IMR-90 (cell line): ENCODE results near the gene RABGEF1. TPM values are rescaled to one million over a fixed set of nuclear protein-coding genes. Genes with fewer than 3 reads are reported as not detected.

Experiments used
- ATAC-seq: fragments of 200-7000 bp; cut with Tn5 transposase; 2 replicates; pipeline ENCODE4 v1.9.1; 2020; ENCODE audit warnings: low read depth, mild to moderate bottlenecking, moderate library complexity
- BruUV-seq: library from RNA; stranded (reverse); fragments of 400-500 nt; replicated peaks from 2 replicates; lab custom pipeline; 2021; lab: Mats Ljungman, UMichigan
- CTCF ChIA-PET: fragments of 300-600 bp; formaldehyde crosslinking; extraction: SDS; loops from one replicate; lab custom pipeline; 2021; ENCODE audit warnings: antibody characterized with exemption; lab: Yijun Ruan, JAX
- POLR2A ChIA-PET: fragments of 300-600 bp; sonication (Branson Sonifier 250); formaldehyde crosslinking; loops from one replicate; lab custom pipeline; 2022; ENCODE audit warnings: antibody characterized with exemption; ENCODE audit not compliant: unreplicated experiment; lab: Charles Lee
- DNase-seq: peaks from one replicate; pipeline ENCODE4 v3.0.0; 2013
- H2AFZ ChIP-seq: replicated peaks from 2 replicates; pipeline ENCODE3; 2013; ENCODE audit warnings: low read length, mild to moderate bottlenecking; ENCODE audit not compliant: poor library complexity
- H2AK5ac ChIP-seq: 2 replicates; pipeline ENCODE4 v1.6.1; 2013; ENCODE audit warnings: low read depth, low read length, inconsistent platforms
- H2AK9ac ChIP-seq: replicated peaks from 2 replicates; pipeline ENCODE3; 2013; ENCODE audit warnings: mild to moderate bottlenecking, low read depth, low read length, moderate library complexity; ENCODE audit not compliant: poor library complexity
- H2BK120ac ChIP-seq: 2 replicates; pipeline ENCODE4 v1.6.1; 2013; ENCODE audit warnings: low read depth, low read length, inconsistent platforms
- H2BK15ac ChIP-seq: 3 replicates; pipeline ENCODE4 v1.6.1; 2013; ENCODE audit warnings: low read depth, low read length, inconsistent platforms
- H2BK20ac ChIP-seq: 2 replicates; pipeline ENCODE4 v1.6.1; 2013; ENCODE audit warnings: low read depth, mild to moderate bottlenecking, inconsistent platforms, low read length, moderate library complexity
- H2BK5ac ChIP-seq: 2 replicates; pipeline ENCODE4 v1.6.1; 2013; ENCODE audit warnings: mild to moderate bottlenecking, low read depth, low read length, inconsistent platforms; ENCODE audit not compliant: poor library complexity, severe bottlenecking
- H3K14ac ChIP-seq: replicated peaks from 2 replicates; pipeline ENCODE4 v1.6.1; 2013; ENCODE audit warnings: low read depth, low read length, inconsistent platforms
- H3K18ac ChIP-seq: 2 replicates; pipeline ENCODE4 v1.6.1; 2013; ENCODE audit warnings: low read depth, low read length, control low read depth
- H3K23ac ChIP-seq: 2 replicates; pipeline ENCODE4 v1.6.1; 2013; ENCODE audit warnings: low read depth, low read length, inconsistent platforms
- H3K27ac ChIP-seq: 2 replicates; pipeline ENCODE4 v1.5.1; 2013; ENCODE audit warnings: mild to moderate bottlenecking, control low read depth, low read length; ENCODE audit not compliant: insufficient read depth
- H3K27me3 ChIP-seq: 2 replicates; pipeline ENCODE4 v1.6.1; 2013; ENCODE audit warnings: low read length; ENCODE audit not compliant: control insufficient read depth, insufficient read depth
- H3K36me3 ChIP-seq: 2 replicates; pipeline ENCODE4 v1.6.1; 2013; ENCODE audit warnings: low read length, mixed read lengths; ENCODE audit not compliant: control insufficient read depth, insufficient read depth
- H3K4ac ChIP-seq: 2 replicates; pipeline ENCODE4 v1.6.1; 2013; ENCODE audit warnings: low read depth, low read length, inconsistent platforms
- H3K4me1 ChIP-seq: 2 replicates; pipeline ENCODE4 v1.6.1; 2013; ENCODE audit warnings: low read length, mixed read lengths; ENCODE audit not compliant: control insufficient read depth, insufficient read depth
- H3K4me2 ChIP-seq: 2 replicates; pipeline ENCODE4 v1.6.1; 2013; ENCODE audit warnings: low read depth, mild to moderate bottlenecking, control low read depth, low read length, moderate library complexity
- H3K4me3 ChIP-seq: 2 replicates; pipeline ENCODE4 v1.5.1; 2013; ENCODE audit warnings: low read depth, mild to moderate bottlenecking, control low read depth, low read length, moderate library complexity; ENCODE audit not compliant: insufficient read depth
- H3K56ac ChIP-seq: 2 replicates; pipeline ENCODE4 v1.6.1; 2013; ENCODE audit warnings: low read length, inconsistent platforms; ENCODE audit not compliant: insufficient read depth; ENCODE audit errors: extremely low read depth
- H3K79me1 ChIP-seq, 2 experiments: 2 replicates each; pipeline ENCODE4 v1.6.1; 2013; ENCODE audit warnings: low read length in 2 of 2, inconsistent platforms in 1 of 2, low read depth in 1 of 2
- H3K9ac ChIP-seq: 2 replicates; pipeline ENCODE4 v1.6.1; 2013; ENCODE audit warnings: low read depth, low read length, control low read depth
- H3K9me1 ChIP-seq: 2 replicates; pipeline ENCODE4 v1.6.1; 2013; ENCODE audit warnings: low read length, inconsistent platforms; ENCODE audit not compliant: insufficient read depth
- H3K9me3 ChIP-seq: 2 replicates; pipeline ENCODE4 v1.6.1; 2013; ENCODE audit warnings: low read length; ENCODE audit not compliant: control insufficient read depth, insufficient read depth
- H4K20me1 ChIP-seq: 2 replicates; pipeline ENCODE4 v1.6.1; 2013; ENCODE audit warnings: low read length, inconsistent platforms; ENCODE audit not compliant: insufficient read depth
- H4K5ac ChIP-seq: 2 replicates; pipeline ENCODE4 v1.6.1; 2013; ENCODE audit warnings: mild to moderate bottlenecking, low read depth, low read length, control low read depth
- H4K8ac ChIP-seq, 2 experiments: 2 replicates each; pipeline ENCODE4 v1.6.1; 2013; ENCODE audit warnings: low read depth in 2 of 2, low read length in 2 of 2, control low read depth in 1 of 2, inconsistent platforms in 1 of 2
- H4K91ac ChIP-seq: 2 replicates; pipeline ENCODE4 v1.6.1; 2013; ENCODE audit warnings: low read depth, low read length, inconsistent platforms; ENCODE audit not compliant: insufficient read depth
- BHLHE40 ChIP-seq: fragments of 150-350 bp; IDR thresholded peaks from 2 replicates; pipeline ENCODE4 v1.6.1; 2016; ENCODE audit warnings: mild to moderate bottlenecking, low read depth, low read length
- CEBPB ChIP-seq: IDR thresholded peaks from 2 replicates; pipeline ENCODE4 v1.6.1; 2012; ENCODE audit warnings: low read depth, low read length, improper control_type of control experiment
- CHD1 ChIP-seq: IDR thresholded peaks from 2 replicates; pipeline ENCODE4 v1.6.1; 2012; ENCODE audit warnings: low read depth, low read length, improper control_type of control experiment
- CTCF ChIP-seq: conservative IDR thresholded peaks from 2 replicates; pipeline ENCODE4 v1.5.1; 2012; ENCODE audit warnings: mild to moderate bottlenecking, low read depth, low read length, improper control_type of control experiment
- ELK1 ChIP-seq: fragments of 150-350 bp; IDR thresholded peaks from 2 replicates; pipeline ENCODE4 v1.6.1; 2016; ENCODE audit warnings: low read depth, mild to moderate bottlenecking, low read length, moderate library complexity, borderline replicate concordance
- FOS ChIP-seq: fragments of 150-350 bp; IDR thresholded peaks from 2 replicates; pipeline ENCODE4 v1.6.1; 2016; ENCODE audit warnings: low read depth, low read length
- MAFK ChIP-seq: IDR thresholded peaks from 2 replicates; pipeline ENCODE4 v1.6.1; 2012; ENCODE audit warnings: low read depth, low read length, improper control_type of control experiment
- MAZ ChIP-seq: IDR thresholded peaks from 2 replicates; pipeline ENCODE4 v1.6.1; 2012; ENCODE audit warnings: low read depth, mild to moderate bottlenecking, low read length, improper control_type of control experiment, moderate library complexity, borderline replicate concordance
- MXI1 ChIP-seq: IDR thresholded peaks from 2 replicates; pipeline ENCODE4 v1.6.1; 2012; ENCODE audit warnings: low read depth, mild to moderate bottlenecking, low read length, moderate library complexity, borderline replicate concordance
- NFE2L2 ChIP-seq: fragments of 150-350 bp; IDR thresholded peaks from 2 replicates; pipeline ENCODE4 v1.6.1; 2016; ENCODE audit warnings: low read depth, mild to moderate bottlenecking, low read length
- POLR2A ChIP-seq: IDR thresholded peaks from 2 replicates; pipeline ENCODE4 v1.6.1; 2012; ENCODE audit warnings: mild to moderate bottlenecking, low read depth, low read length
- RAD21 ChIP-seq: IDR thresholded peaks from 2 replicates; pipeline ENCODE4 v1.6.1; 2012; ENCODE audit warnings: low read length, improper control_type of control experiment
- RCOR1 ChIP-seq: IDR thresholded peaks from 2 replicates; pipeline ENCODE4 v1.6.1; 2012; ENCODE audit warnings: mild to moderate bottlenecking, low read length, improper control_type of control experiment; ENCODE audit not compliant: insufficient replicate concordance
- RFX5 ChIP-seq: IDR thresholded peaks from 2 replicates; pipeline ENCODE4 v1.8.0; 2012; ENCODE audit warnings: low read depth, mild to moderate bottlenecking, low read length, moderate library complexity
- SMC3 ChIP-seq: fragments of 150-350 bp; IDR thresholded peaks from 2 replicates; pipeline ENCODE4 v1.6.1; 2016; ENCODE audit warnings: low read depth, mild to moderate bottlenecking, antibody characterized with exemption, low read length, moderate library complexity
- USF2 ChIP-seq: fragments of 150-350 bp; IDR thresholded peaks from 2 replicates; pipeline ENCODE4 v1.6.1; 2017; ENCODE audit warnings: mild to moderate bottlenecking, antibody characterized with exemption, low read length, low read depth
- WGBS, 2 experiments: methylation state at CpG; one replicate each; pipeline versions ENCODE4 v1.1.5 to v1.1.7; 2013; ENCODE audit warnings: missing lambda C conversion rate in 2 of 2; ENCODE audit not compliant: insufficient read length in 1 of 2; ENCODE audit errors: extremely low coverage in 2 of 2; 5-methylcytosine and 5-hydroxymethylcytosine counted together
- dilution Hi-C: fragments of 300-500 bp; cut with HindIII; formaldehyde crosslinking; loops from one replicate; pipeline ENCODE4 v1.14.3; 2018; ENCODE audit warnings: low sequenced_read_pairs; ENCODE audit not compliant: unreplicated experiment
- in situ Hi-C: fragments of 300-500 bp; cut with MboI; formaldehyde crosslinking; loops from 3 replicates; pipeline ENCODE4 v1.14.3; 2019; ENCODE audit warnings: low sequenced_read_pairs, inconsistent platforms, mixed read lengths
- intact Hi-C: fragments of 100-400 bp; cut with micrococcal nuclease; formaldehyde crosslinking; loops from 2 replicates; pipeline ENCODE4 v1.10.0; 2022
- polyA plus RNA-seq, 3 experiments: library from polyadenylated mRNA; depleted of rRNA; stranded (reverse); fragments of >200 nt; gene quantifications; 2 replicates each; pipeline ENCODE4 v1.2.3, GENCODE V29; 2012; ENCODE audit warnings: low replicate concordance in 1 of 3
- total RNA-seq: library from RNA; depleted of rRNA; stranded (reverse); fragments of >200 nt; gene quantifications from 2 replicates; pipeline ENCODE4 v1.2.3, GENCODE V29; 2012

The RABGEF1 gene
- total and polyA plus RNA-seq, 2 of the 4 experiments (the other 2 are of a cell fraction) = 34.9 to 56.6 TPM

GRCh38 chr7:66743920-66744319 is 3.4 kb downstream of the RABGEF1 start:
- no peak for DNase-seq
- Histone ChIP-seq H3K4me1 (peaks cover 2% of the 10 kb centered on the region), H3K27ac (no peak overlapping the region), H2BK20ac (no peak overlapping the region), H2AK9ac (no peak overlapping the region), H2AK5ac (no peak overlapping the region), H3K18ac (no peak overlapping the region), H3K23ac (no peak overlapping the region), H2BK15ac (no peak overlapping the region), H3K27me3 (no peaks in the 10 kb centered on the region), H3K9me3 (no peaks in the 10 kb centered on the region), H4K8ac (no peak overlapping the region), H4K91ac (no peak overlapping the region), H2BK5ac (no peak overlapping the region), H3K9me1 (peaks cover 3% of the 10 kb centered on the region; the same call in 1 of the 2 replicates), H3K56ac (no peak overlapping the region), H3K9ac (no peak overlapping the region), H2AFZ (no peak overlapping the region), H3K14ac (no peak overlapping the region), H4K20me1 (peaks cover 29% of the 10 kb centered on the region; the same call in 1 of the 2 replicates), H3K4me3 (no peak overlapping the region), H3K36me3 (peaks cover 2% of the 10 kb centered on the region; the same call in 1 of the 2 replicates), H2BK120ac (no peak overlapping the region), H3K4ac (no peak overlapping the region), H3K79me1 (peaks cover 5 to 55% of the 10 kb centered on the region in 2 experiments), H4K5ac (no peak overlapping the region), H3K4me2 (no peak overlapping the region)
- in situ Hi-C loops (no loop called here), intact Hi-C loops (no loop called here), dilution Hi-C loops (no loop called here)
- no peak for TF ChIP-seq ELK1
- no peak for TF ChIP-seq RFX5
- no peak for TF ChIP-seq CHD1
- no peak for TF ChIP-seq MAZ
- TF ChIP-seq RCOR1 = no peak
- TF ChIP-seq NFE2L2 = no peak
- TF ChIP-seq FOS = no peak
- no peak for TF ChIP-seq USF2
- TF ChIP-seq MAFK = no peak
- TF ChIP-seq CEBPB = no peak
- no peak for TF ChIP-seq BHLHE40
- no peak for TF ChIP-seq POLR2A
- no peak for TF ChIP-seq MXI1
- no peak for TF ChIP-seq RAD21
- TF ChIP-seq CTCF = no peak
- no peak for TF ChIP-seq SMC3
- ATAC-seq = no peak
- CTCF ChIA-PET = interaction anchor here (0.7 kb wide), 1 partner anchor 557 kb away, joined by 3 read pairs; no protein-coding TSS in a partner anchor
- POLR2A ChIA-PET = no interaction called here
- no TSS peak for BruUV-seq
- WGBS, 2 experiments = no CpG with 5 or more reads among the region's 9 CpGs
